ENCODE data around the gene DTWD1. TPM values are rescaled to one million over a fixed set of nuclear protein-coding genes. Genes with fewer than 3 reads are reported as not detected.
"Not testable (repeated sequence)": the region's sequence is repeated elsewhere in the genome, so short reads cannot be mapped to it uniquely, and the experiment has no call there.

DTWD1 gene, protein sequence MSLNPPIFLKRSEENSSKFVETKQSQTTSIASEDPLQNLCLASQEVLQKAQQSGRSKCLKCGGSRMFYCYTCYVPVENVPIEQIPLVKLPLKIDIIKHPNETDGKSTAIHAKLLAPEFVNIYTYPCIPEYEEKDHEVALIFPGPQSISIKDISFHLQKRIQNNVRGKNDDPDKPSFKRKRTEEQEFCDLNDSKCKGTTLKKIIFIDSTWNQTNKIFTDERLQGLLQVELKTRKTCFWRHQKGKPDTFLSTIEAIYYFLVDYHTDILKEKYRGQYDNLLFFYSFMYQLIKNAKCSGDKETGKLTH
- total RNA-seq = 42.9 TPM

- peak; percentile 96 for DNase-seq (ENCODE audit: low spot score)
Measured at GRCh38 chr15:49620658-49621368, at the start of gene DTWD1, which contains the start of gene FAM227B. TSS of gene DTWD1 (plus strand) at chr15:49621048. CDS start at chr15:49625168, 4,120 bp downstream. TSS of gene FAM227B (minus strand) at chr15:49620818. CDS start at chr15:49615171, 5,647 bp downstream.

DNA sequence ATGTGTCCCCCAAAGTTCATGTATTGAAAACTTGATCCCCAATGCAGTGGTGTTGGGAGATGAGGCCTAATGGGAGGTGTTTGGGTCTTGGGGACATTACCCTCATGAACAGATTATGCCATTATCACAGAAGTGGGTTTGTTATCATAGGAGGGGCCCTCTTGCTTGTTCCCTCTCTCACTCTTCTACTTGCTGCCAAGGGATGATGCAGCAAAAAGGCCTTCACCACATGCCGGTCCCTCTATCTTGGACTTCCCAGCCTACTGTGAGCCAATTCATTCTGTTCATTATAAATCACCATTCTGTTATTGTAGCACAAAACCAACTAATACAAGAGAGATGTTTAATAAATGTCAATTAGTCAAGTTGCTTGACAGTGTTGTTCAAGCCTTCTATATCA, 47.4 kb upstream of the DTWD1 start:
- DNase-seq (ENCODE audit: low spot score) = no peak

DNA sequence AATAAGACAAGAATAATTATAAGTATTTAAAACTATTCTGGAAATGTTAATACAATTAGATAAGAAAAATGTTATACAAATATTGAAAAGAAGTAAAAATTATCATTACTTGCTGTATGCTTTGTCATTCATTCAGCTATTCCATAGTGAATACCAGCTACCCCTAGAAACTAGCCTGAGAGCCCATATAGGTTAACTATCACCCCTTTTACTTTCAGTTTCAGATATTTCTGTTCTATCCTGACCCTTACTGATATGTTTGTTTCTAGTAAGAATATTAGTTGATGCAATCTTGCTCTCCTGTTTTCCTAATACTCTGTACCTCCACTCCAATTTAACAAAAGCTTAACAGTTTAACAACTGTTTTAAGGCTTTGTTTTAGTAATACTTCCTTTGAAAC, 31.8 kb upstream of the DTWD1 start:
- no peak for DNase-seq (ENCODE audit: low spot score)

DNA sequence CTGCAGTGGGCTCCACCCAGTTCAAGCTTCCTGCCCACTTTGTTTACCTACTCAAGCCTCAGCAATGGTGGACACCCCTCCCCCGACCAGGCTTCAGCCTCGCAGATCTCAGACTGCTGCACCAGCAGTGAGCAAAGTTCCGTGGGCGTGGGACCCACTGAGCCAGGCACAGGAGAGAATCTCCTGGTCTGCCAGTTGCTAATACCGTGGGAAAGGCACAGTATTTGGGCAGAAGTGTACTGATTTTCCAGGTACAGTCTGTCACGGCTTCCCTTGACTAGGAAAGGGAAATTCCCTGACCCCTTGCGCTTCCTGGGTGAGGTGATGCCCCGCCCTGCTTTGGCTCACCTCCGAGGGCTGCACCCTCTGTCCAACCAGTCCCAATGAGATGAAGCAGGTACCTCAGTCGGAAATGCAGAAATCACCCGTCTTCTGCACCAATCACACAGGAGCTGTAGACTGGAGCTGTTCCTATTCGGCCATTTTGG, 28.0 kb upstream of the DTWD1 start:
- DNase-seq (ENCODE audit: low spot score) = not testable (repeated sequence)

DNA sequence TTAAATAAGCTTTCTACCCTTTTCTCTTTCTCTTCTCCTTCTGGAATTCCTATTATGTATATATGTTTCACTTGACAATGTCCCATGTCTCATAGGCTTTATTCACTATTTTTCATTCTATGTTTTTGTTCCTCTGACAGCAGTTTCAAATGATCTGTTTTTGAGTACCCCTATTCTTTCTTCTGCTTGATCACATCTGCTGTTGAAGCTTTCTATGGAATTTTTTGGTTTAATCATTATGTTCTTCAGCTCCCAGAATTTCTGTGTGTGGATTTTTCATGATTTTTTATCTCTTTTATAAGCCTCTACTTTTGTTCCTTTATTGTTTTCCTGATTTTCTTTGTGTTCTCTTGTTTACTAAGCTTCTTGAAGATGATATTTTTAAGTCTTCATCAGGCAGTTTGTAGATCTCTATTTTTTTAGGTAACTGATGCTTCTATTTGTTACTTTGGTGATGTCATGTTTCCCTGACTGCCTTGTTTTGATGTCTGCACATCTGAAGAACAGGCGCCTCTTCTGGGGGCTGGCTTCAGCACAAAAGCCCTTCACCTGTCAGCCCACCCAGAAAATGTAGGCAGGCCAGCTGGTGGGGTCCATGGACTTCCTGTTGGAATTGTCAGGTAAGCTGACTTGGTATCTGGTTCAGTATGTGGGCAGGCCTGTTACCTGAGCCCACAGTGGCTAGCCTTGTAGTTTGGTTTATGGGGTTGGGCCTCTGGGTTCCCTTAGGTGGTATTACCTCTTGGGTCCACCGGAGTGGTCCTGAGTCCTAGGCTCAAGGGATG, 16.0 kb upstream of the DTWD1 start:
- no peak for DNase-seq (ENCODE audit: low spot score)

GRCh38 chr15:49605588-49605987, 15.3 kb upstream of the DTWD1 start:
- DNase-seq (ENCODE audit: low spot score) = no peak

- no peak for DNase-seq (ENCODE audit: low spot score)
Measured at GRCh38 chr15:49606594-49606993, 14.3 kb upstream of the DTWD1 start.

DNA sequence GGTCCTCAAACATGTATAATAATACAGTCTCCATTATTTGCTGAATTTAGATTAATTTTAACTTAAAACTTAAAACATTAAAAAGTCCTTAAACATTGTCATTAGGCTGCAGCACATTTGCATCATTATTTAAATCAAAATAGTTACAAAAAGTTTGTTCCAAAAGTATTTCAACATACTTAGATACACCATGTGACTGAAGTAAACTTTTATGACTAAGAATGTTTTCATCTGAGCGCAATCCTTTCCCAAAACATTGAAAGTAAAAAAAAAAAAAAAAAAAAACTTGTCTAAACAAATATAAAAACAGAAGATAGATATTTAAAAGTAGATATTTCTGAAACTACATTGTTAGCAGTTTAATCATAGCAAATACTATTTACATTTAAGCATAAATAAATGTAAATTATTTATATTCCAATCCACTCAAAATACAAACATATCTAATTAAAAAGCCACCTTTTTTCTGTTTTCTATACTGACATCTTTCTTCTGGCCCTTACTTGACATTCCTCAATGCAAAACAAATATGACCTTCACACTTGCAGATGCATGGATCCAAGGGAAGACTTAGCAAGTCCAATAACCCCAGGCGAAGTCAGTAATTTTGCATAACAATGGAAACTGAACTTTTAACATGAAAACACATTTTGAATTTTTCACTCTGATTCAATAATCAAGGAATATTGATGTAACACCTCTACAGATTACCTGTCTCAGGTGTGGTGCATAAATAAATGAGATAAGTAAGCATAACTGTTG, 10.5 kb upstream of the DTWD1 start:
- DNase-seq (ENCODE audit: low spot score) = no peak

DNA sequence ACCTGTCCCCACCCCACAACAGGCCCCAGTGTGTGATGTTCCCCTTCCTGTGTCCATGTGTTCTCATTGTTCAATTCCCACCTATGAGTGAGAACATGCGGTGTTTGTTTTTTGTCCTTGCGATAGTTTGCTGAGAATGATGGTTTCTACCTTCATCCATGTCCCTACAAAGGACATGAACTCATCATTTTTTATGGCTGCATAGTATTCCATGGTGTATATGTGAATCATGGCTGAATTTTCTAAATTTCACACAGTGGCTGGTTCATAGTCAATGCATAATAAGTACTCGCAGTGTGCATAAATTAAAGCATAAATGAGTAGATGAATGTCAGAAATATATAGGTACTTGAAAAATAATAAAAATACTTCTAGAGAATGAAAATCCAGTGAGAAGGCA, 8.6 kb upstream of the DTWD1 start:
- DNase-seq (ENCODE audit: low spot score) = not testable (repeated sequence)

DNA sequence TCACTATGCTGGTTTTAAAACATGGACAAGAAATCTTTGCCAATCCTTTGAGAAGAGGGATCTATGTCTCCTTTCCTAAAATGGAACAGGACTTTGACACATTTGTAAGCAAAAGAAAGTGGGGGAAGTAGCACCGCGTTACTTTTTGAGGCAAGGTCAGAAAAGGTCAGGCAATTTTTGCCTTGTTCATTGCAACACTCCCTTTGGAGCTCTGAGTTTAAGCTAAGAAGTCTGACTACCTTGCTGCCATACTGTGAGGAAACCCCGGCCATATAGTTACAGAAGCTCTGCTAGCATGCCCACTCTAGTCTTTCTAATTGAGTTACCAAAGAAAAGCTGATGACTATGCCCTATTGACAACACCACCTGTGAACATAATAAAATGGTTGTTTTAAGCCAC, 1.6 kb upstream of the DTWD1 start:
- DNase-seq (ENCODE audit: low spot score) = no peak

DNA sequence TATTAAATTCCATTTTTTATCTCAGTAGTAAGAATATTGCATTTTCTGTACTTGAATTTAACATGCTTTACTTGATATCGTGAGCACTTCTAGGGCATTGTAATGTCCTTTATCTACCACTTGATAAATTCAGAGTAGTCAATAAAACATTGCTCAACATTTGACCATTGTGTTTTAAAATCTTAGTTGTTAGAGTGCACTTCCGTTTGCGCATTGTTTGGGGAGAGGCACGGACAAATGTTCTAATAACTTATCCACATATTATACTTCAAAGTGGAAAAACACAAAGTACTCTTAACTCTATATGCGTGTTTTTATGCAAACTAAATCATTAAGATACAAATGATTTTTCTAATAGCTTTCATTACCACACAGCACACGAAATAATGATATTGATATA, 649 bp upstream of the DTWD1 start:
- DNase-seq (ENCODE audit: low spot score) = no peak

DNA sequence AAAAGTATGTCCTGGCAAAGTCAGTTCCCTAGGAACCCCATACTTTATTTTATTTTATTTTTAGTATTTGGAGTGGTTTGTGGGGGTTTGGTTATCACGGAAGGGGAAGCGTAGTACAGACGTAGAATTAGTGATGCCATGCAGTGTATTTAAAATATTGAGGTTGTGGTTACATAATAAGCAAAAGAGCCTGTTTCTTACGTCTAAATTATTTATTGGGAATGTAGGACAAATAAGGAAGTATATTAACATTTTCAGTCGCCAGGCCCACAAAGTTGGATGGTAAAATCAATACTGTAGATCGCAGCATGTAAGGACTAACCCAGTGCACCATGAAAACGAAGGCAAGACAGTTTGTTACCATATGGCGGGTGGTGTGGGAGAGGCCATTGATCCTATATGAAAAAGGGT, 558 bp downstream of the DTWD1 start:
- DNase-seq (ENCODE audit: low spot score) = no peak

- no peak for DNase-seq (ENCODE audit: low spot score)
Measured at GRCh38 chr15:49621887-49622286, 1.0 kb downstream of the DTWD1 start.

- DNase-seq (ENCODE audit: low spot score) = no peak
Measured at GRCh38 chr15:49622561-49622960, 1.7 kb downstream of the DTWD1 start.

- DNase-seq (ENCODE audit: low spot score) = no peak
Measured at GRCh38 chr15:49624056-49624455, 3.2 kb downstream of the DTWD1 start.

DNA sequence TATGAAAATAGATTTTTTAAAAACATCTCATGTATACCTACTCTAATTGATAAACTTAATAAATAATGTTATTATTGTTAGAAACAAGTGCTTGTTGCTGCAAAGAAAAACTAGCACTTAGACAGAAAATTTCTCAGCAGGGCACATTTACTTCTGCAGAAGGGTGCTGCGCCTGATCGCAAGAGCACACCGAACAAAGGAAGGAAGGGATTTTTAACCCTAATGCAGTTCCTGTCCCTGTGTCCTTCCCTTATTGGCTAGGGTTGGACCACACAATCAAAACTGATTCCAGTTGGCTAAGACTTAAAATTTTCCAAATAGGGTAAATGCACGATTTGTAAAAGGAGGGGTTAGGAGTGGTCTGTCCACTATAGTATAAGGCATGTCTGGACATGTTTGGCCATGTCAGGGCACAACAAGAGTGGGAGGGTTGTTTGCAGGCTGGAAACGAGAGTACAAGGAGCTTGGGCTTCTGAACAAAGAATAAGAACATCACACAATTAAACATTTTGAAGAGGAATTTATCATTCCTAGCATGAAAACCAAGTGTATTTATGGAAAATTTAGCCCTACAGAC, 4.7 kb downstream of the DTWD1 start:
- DNase-seq (ENCODE audit: low spot score) = no peak

DNA sequence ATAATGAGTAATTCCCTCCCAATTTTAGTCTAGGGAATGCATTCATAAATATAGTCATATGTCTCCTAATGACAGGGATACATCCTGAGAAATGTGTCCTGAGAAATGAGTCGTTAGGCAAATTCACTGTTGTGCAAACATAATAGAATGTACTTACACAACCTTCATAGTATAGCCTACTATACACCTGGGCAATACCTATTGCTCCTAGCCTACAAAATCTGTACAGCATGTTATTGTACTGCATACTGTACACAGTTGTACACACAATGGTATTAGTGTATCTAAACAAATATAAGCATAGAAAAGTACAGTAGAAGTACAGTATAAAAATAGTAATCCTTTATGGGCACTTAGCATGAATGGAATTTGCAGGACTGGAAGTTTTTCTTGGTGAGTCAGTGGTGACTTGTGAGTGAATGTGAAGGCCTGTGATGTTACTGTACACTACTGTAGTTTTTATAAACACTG, 6.6 kb downstream of the DTWD1 start:
- DNase-seq (ENCODE audit: low spot score) = no peak

GRCh38 chr15:49628379-49628778, 7.5 kb downstream of the DTWD1 start:
- no peak for DNase-seq (ENCODE audit: low spot score)

- DNase-seq (ENCODE audit: low spot score) = no peak
Measured at GRCh38 chr15:49637857-49638256, 17.0 kb downstream of the DTWD1 start.

DNA sequence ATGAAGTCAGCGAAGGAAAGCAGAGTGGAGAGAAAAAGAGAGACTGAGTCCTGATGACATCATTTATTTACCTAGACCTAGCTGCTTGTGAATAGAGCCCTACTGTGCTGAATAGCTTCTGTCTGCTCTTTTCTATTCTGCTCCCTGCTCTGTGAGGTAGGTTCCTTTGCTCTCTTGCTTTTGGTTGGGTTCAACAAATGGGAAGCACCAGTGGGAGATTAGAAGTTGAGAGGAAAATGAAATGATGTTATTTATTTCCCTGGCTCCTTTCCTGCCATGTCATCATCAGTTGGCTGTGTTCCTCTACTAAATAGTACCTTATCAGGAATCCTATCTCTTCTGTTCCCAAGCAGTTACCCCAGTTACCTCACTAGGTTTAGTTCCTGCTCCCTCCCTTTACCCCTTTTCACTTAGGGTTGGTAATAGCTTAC, 23.5 kb downstream of the DTWD1 start:
- no peak for DNase-seq (ENCODE audit: low spot score)

DNA sequence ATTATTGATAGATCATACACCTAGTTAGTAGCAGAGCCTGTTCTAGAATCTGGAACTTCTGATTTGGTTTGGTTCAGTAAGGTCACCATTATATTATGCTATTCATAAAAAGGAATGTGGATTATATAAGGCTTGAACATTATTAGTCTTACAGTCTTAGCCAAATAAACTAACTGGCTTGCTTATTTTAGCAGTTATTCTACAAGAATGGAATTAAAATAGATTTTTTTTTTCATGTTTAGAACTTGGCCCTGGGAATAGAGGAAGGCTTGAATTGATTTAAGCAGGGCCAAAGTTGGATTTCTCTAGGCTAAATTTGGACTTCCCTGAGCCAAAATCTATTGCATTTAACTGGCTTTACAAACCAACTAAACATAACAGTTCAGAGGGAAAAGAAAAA, 24.4 kb downstream of the DTWD1 start:
- no peak for DNase-seq (ENCODE audit: low spot score)

All from ureter (tissue), 1 donor.